Hepatocyte (in vitro differentiated cells): ENCODE measurements around the gene FOS. TPM values are rescaled to one million over a fixed set of nuclear protein-coding genes. Genes with fewer than 3 reads are reported as not detected.

ENCODE experiments used
- DNase-seq: peaks from one replicate; pipeline ENCODE4 v3.0.0-alpha.2; 2016; ENCODE audit warnings: low spot score
- H2AFZ ChIP-seq: fragments of 200-600 bp; sonication (generic); 2 replicates; pipeline ENCODE4 v1.6.0; 2016; ENCODE audit warnings: antibody characterized with exemption, mild to moderate bottlenecking
- H3K27ac ChIP-seq: fragments of 200-600 bp; sonication (generic); 2 replicates; pipeline ENCODE4 v1.5.1; 2016; ENCODE audit warnings: mild to moderate bottlenecking
- H3K27me3 ChIP-seq: fragments of 200-600 bp; sonication (generic); 2 replicates; pipeline ENCODE4 v1.6.1; 2016
- H3K36me3 ChIP-seq: fragments of 200-600 bp; sonication (generic); replicated peaks from 2 replicates; pipeline ENCODE4 v1.5.1; 2016; ENCODE audit warnings: low read depth; ENCODE audit not compliant: insufficient read depth
- H3K4me1 ChIP-seq: fragments of 200-600 bp; sonication (generic); 2 replicates; pipeline ENCODE4 v1.5.1; 2016; ENCODE audit warnings: mild to moderate bottlenecking, moderate library complexity; ENCODE audit not compliant: insufficient read depth
- H3K4me2 ChIP-seq: fragments of 200-600 bp; sonication (generic); 2 replicates; pipeline ENCODE4 v1.6.0; 2016
- H3K4me3 ChIP-seq: fragments of 200-600 bp; sonication (generic); 2 replicates; pipeline ENCODE4 v1.5.1; 2016; ENCODE audit warnings: mild to moderate bottlenecking
- H3K79me2 ChIP-seq: fragments of 200-600 bp; sonication (generic); 2 replicates; pipeline ENCODE4 v1.6.0; 2017; ENCODE audit warnings: mild to moderate bottlenecking
- H3K9me2 ChIP-seq: fragments of 200-600 bp; sonication (generic); replicated peaks from 2 replicates; pipeline ENCODE4 v1.6.0; 2017; ENCODE audit warnings: mild to moderate bottlenecking; ENCODE audit not compliant: insufficient read depth
- H3K9me3 ChIP-seq: fragments of 200-600 bp; sonication (generic); 2 replicates; pipeline ENCODE4 v1.5.1; 2016; ENCODE audit warnings: low read depth, mild to moderate bottlenecking
- H4K20me1 ChIP-seq: fragments of 200-600 bp; sonication (generic); 2 replicates; pipeline ENCODE4 v1.6.0; 2016; ENCODE audit warnings: mild to moderate bottlenecking; ENCODE audit not compliant: insufficient read depth, poor library complexity, severe bottlenecking
- CTCF ChIP-seq: fragments of 200-600 bp; sonication (generic); IDR thresholded peaks from 2 replicates; pipeline ENCODE4 v1.5.1; 2016; ENCODE audit warnings: antibody characterized with exemption, mild to moderate bottlenecking; ENCODE audit not compliant: poor library complexity
- EZH2 ChIP-seq: fragments of 200-600 bp; sonication (generic); IDR thresholded peaks from 2 replicates; pipeline ENCODE4 v1.6.1; 2016; ENCODE audit warnings: antibody characterized with exemption, mild to moderate bottlenecking, borderline replicate concordance
- EZH2phosphoT487 ChIP-seq: fragments of 200-600 bp; sonication (generic); IDR thresholded peaks from one replicate; pipeline ENCODE4 v1.6.1; 2018; ENCODE audit warnings: antibody characterized with exemption, mild to moderate bottlenecking, low read depth, moderate library complexity; ENCODE audit not compliant: unreplicated experiment, severe bottlenecking
- WGBS: methylation state at CpG from one replicate; pipeline ENCODE4 v1.1.6; 2016; ENCODE audit warnings: low lambda C conversion rate; ENCODE audit errors: missing lambda C conversion rate; 5-methylcytosine and 5-hydroxymethylcytosine counted together
- polyA plus RNA-seq: library from polyadenylated mRNA; unstranded; fragments of >200 nt; fragmentation: Nextera tagmentation; extraction: Ambion mirVana; gene quantifications from 2 replicates; pipeline ENCODE4 v1.2.1, GENCODE V29; 2016
- total RNA-seq: library from RNA; depleted of rRNA; stranded (reverse); fragments of >200 nt; gene quantifications from 2 replicates; pipeline ENCODE4 v1.2.3, GENCODE V29; 2014

Gene FOS
- total and polyA plus RNA-seq, 2 experiments from 2014 or later: 865 to 935 TPM

GRCh38 chr14:75244121-75244520 is 34.5 kb upstream of the FOS start:
- no peak overlapping the region for H3K4me3 ChIP-seq
- 73% methylated on average over 5 of the region's 5 CpGs for WGBS
- no peaks in the 10 kb centered on the region for H3K4me1 ChIP-seq
- H3K4me2 ChIP-seq: no peak overlapping the region
- H2AFZ ChIP-seq: no peak overlapping the region
- no peaks in the 10 kb centered on the region for H4K20me1 ChIP-seq
- no peaks in the 10 kb centered on the region for H3K36me3 ChIP-seq
- TF ChIP-seq CTCF: no peak
- TF ChIP-seq EZH2: no peak
- no peak for TF ChIP-seq EZH2phosphoT487
- H3K9me2 ChIP-seq: no peaks in the 10 kb centered on the region
- no peaks in the 10 kb centered on the region for H3K27me3 ChIP-seq
- H3K27ac ChIP-seq: no peak overlapping the region
- DNase-seq: no peak
- no peaks in the 10 kb centered on the region for H3K9me3 ChIP-seq
- no peaks in the 10 kb centered on the region for H3K79me2 ChIP-seq

- Histone ChIP-seq H3K4me2 (no peak overlapping the region), H3K4me3 (no peak overlapping the region)
- 90% methylated on average over 7 of the region's 7 CpGs for WGBS
Measured at GRCh38 chr14:75246546-75247285, 31.9 kb upstream of the FOS start.

GRCh38 chr14:75247286-75247922 is 31.2 kb upstream of the FOS start:
- Histone ChIP-seq H3K79me2 (no peaks in the 10 kb centered on the region), H3K9me3 (no peaks in the 10 kb centered on the region), H3K36me3 (no peaks in the 10 kb centered on the region), H3K27ac (no peak overlapping the region), H3K4me2 (no peak overlapping the region), H3K4me1 (no peaks in the 10 kb centered on the region), H3K27me3 (no peaks in the 10 kb centered on the region), H3K9me2 (no peaks in the 10 kb centered on the region), H3K4me3 (no peak overlapping the region), H2AFZ (no peak overlapping the region), H4K20me1 (no peaks in the 10 kb centered on the region)
- WGBS: 75% methylated on average over 15 of the region's 15 CpGs
- no peak for DNase-seq
- no peak for TF ChIP-seq EZH2phosphoT487
- TF ChIP-seq EZH2: no peak
- no peak for TF ChIP-seq CTCF

More at GRCh38 chr14:75246546-75247285, 31.9 kb upstream of the FOS start:
- no peak for DNase-seq
- Histone ChIP-seq H3K79me2 (no peaks in the 10 kb centered on the region), H3K27me3 (no peaks in the 10 kb centered on the region), H3K4me1 (no peaks in the 10 kb centered on the region), H2AFZ (no peak overlapping the region), H4K20me1 (no peaks in the 10 kb centered on the region), H3K27ac (no peak overlapping the region), H3K36me3 (no peaks in the 10 kb centered on the region), H3K9me2 (no peaks in the 10 kb centered on the region), H3K9me3 (no peaks in the 10 kb centered on the region)
- TF ChIP-seq CTCF: no peak
- TF ChIP-seq EZH2phosphoT487: no peak
- no peak for TF ChIP-seq EZH2
